ENCODE data around the gene TIMP1. TPM values are rescaled to one million over a fixed set of nuclear protein-coding genes. Genes with fewer than 3 reads are reported as not detected.

Gene TIMP1
- total and polyA plus RNA-seq, 2 experiments from 2014 or later, result 39.0 to 117 TPM

DNA sequence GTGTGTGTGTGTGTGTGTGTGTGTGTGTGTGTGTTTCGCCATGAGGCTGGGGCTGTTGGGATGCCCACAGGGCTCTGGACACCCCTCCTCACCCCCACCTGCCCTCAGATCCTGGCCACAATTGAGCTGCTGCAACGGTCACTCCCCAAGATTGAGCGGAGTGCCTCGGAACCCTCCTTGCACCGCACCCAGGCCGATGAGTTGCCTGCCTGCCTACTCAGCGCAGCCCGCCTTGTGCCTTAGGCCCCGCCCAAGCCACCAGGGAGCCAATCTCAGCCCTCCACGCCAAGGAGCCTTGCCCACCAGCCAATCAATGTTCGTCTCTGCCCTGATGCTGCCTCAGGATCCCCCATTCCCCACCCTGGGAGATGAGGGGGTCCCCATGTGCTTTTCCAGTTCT is 11.0 kb upstream of the TIMP1 start:
- H3K36me3 ChIP-seq (ENCODE audit: insufficient read depth), result no peaks in the 10 kb centered on the region
- H3K9me3 Mint-ChIP-seq, result no peaks in the 10 kb centered on the region; the same call in 2 of the 3 replicates
- peaks cover 62% of the 10 kb centered on the region for H3K36me3 Mint-ChIP-seq (ENCODE audit: low read depth)
- no peak overlapping the region for H3K4me2 ChIP-seq
- no peak for DNase-seq (ENCODE audit: low spot score)
- H3K27ac Mint-ChIP-seq, result no peak overlapping the region
- ATAC-seq, result no peak
- H3K27ac ChIP-seq (ENCODE audit: low read depth), result no peak overlapping the region
- no peaks in the 10 kb centered on the region for H4K20me1 ChIP-seq (replicated peaks; ENCODE audit: insufficient read depth)
- H2AFZ ChIP-seq, result no peak overlapping the region
- TF ChIP-seq EZH2 (IDR thresholded peaks at IDR 0.05; ENCODE audit: low read depth, unreplicated experiment) (no peak), CTCF (conservative IDR thresholded peaks at IDR 0.05; ENCODE audit: low read depth in 2 of 2) (no peak), STAT1 (IDR thresholded peaks at IDR 0.05; ENCODE audit: unreplicated experiment) (no peak), JUNB (IDR thresholded peaks at IDR 0.05; ENCODE audit: unreplicated experiment) (no peak), POLR2AphosphoS5 (IDR thresholded peaks at IDR 0.05; ENCODE audit: low read depth) (no peak), ZNF114 (CRISPR knock-in tag; IDR thresholded peaks at IDR 0.05) (no peak), ZNF331 (CRISPR knock-in tag; IDR thresholded peaks at IDR 0.05; ENCODE audit: low read depth) (no peak), CREB1 (CRISPR knock-in tag; IDR thresholded peaks at IDR 0.05; ENCODE audit: low read depth) (no peak), NANOG (IDR thresholded peaks at IDR 0.05; ENCODE audit: borderline replicate concordance) (no peak), ZNF462 (CRISPR knock-in tag; IDR thresholded peaks at IDR 0.05) (no peak), EZH2phosphoT487 (IDR thresholded peaks at IDR 0.05; ENCODE audit: unreplicated experiment) (no peak)
- TF ChIP-seq, protein P1, sequence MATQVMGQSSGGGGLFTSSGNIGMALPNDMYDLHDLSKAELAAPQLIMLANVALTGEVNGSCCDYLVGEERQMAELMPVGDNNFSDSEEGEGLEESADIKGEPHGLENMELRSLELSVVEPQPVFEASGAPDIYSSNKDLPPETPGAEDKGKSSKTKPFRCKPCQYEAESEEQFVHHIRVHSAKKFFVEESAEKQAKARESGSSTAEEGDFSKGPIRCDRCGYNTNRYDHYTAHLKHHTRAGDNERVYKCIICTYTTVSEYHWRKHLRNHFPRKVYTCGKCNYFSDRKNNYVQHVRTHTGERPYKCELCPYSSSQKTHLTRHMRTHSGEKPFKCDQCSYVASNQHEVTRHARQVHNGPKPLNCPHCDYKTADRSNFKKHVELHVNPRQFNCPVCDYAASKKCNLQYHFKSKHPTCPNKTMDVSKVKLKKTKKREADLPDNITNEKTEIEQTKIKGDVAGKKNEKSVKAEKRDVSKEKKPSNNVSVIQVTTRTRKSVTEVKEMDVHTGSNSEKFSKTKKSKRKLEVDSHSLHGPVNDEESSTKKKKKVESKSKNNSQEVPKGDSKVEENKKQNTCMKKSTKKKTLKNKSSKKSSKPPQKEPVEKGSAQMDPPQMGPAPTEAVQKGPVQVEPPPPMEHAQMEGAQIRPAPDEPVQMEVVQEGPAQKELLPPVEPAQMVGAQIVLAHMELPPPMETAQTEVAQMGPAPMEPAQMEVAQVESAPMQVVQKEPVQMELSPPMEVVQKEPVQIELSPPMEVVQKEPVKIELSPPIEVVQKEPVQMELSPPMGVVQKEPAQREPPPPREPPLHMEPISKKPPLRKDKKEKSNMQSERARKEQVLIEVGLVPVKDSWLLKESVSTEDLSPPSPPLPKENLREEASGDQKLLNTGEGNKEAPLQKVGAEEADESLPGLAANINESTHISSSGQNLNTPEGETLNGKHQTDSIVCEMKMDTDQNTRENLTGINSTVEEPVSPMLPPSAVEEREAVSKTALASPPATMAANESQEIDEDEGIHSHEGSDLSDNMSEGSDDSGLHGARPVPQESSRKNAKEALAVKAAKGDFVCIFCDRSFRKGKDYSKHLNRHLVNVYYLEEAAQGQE (IDR thresholded peaks at IDR 0.05; ENCODE audit: unreplicated experiment), result no peak
- TF ChIP-seq, protein P2, sequence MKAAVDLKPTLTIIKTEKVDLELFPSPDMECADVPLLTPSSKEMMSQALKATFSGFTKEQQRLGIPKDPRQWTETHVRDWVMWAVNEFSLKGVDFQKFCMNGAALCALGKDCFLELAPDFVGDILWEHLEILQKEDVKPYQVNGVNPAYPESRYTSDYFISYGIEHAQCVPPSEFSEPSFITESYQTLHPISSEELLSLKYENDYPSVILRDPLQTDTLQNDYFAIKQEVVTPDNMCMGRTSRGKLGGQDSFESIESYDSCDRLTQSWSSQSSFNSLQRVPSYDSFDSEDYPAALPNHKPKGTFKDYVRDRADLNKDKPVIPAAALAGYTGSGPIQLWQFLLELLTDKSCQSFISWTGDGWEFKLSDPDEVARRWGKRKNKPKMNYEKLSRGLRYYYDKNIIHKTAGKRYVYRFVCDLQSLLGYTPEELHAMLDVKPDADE (IDR thresholded peaks at IDR 0.05), result no peak
- no peaks in the 10 kb centered on the region for H3F3A ChIP-seq (replicated peaks; ENCODE audit: low read depth)
- no peak overlapping the region for H3K4me3 Mint-ChIP-seq
- H3K4me1 ChIP-seq (ENCODE audit: insufficient read depth), result peaks cover 5% of the 10 kb centered on the region; the same call in 1 of the 2 replicates
- H3K27me3 ChIP-seq (ENCODE audit: insufficient read depth), result no peaks in the 10 kb centered on the region
- no peak overlapping the region for H3K4me3 ChIP-seq
- no peaks in the 10 kb centered on the region for H3K79me2 ChIP-seq (replicated peaks; ENCODE audit: insufficient read depth)
- no peaks in the 10 kb centered on the region for H3K9me2 ChIP-seq (ENCODE audit: insufficient read depth)
- H3K27me3 Mint-ChIP-seq (ENCODE audit: insufficient read depth, low read depth, poor library complexity), result peaks cover 14% of the 10 kb centered on the region
- H3K4me1 Mint-ChIP-seq, result peaks cover 22% of the 10 kb centered on the region

All from GM23338 (cell line).